Measurements from ENCODE around the gene SPDL1.

- TF ChIP-seq, protein P1, sequence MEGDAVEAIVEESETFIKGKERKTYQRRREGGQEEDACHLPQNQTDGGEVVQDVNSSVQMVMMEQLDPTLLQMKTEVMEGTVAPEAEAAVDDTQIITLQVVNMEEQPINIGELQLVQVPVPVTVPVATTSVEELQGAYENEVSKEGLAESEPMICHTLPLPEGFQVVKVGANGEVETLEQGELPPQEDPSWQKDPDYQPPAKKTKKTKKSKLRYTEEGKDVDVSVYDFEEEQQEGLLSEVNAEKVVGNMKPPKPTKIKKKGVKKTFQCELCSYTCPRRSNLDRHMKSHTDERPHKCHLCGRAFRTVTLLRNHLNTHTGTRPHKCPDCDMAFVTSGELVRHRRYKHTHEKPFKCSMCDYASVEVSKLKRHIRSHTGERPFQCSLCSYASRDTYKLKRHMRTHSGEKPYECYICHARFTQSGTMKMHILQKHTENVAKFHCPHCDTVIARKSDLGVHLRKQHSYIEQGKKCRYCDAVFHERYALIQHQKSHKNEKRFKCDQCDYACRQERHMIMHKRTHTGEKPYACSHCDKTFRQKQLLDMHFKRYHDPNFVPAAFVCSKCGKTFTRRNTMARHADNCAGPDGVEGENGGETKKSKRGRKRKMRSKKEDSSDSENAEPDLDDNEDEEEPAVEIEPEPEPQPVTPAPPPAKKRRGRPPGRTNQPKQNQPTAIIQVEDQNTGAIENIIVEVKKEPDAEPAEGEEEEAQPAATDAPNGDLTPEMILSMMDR (IDR thresholded peaks at IDR 0.05) = no peak
- TF ChIP-seq EZH2 (IDR thresholded peaks at IDR 0.05; ENCODE audit: borderline replicate concordance, insufficient read depth, low read depth, low read length, poor library complexity, severe bottlenecking) = no peak
These were observed 52.4 kb downstream of the SPDL1 start for GRCh38 chr5:169635936-169636335.

Data from B cell (primary cell).